Measurements from ENCODE around the gene PPP2R5A.

The PPP2R5A gene

DNA sequence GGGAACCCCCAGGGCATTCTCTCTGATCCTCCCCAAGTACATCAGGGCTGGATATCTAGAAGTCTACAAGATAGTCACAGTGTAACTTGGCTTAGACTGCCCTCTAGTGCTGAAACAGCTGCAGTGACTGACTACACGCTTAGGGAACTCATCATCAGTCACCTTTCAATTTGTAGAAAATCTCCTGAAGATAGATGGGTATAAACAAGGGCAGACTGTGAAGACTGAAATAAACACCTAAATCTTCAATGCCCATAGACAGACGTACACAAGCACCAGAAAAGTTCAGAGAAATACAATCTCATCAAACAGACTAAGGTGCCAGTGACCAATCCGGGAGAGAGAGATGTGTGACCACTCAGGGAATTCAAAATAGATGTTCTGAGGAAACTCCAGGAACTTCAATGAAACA, 82.9 kb downstream of the PPP2R5A start:
- Mint-ChIP-seq H3K9me3 (peaks cover 32% of the 10 kb centered on the region), H3K4me1 (no peaks in the 10 kb centered on the region), H3K4me3 (no peak overlapping the region), H3K36me3 (ENCODE audit: low read depth) (peaks cover 81% of the 10 kb centered on the region), H3K27ac (no peak overlapping the region), H3K27me3 (ENCODE audit: low read depth) (no peaks in the 10 kb centered on the region)
- TF ChIP-seq, protein P1, sequence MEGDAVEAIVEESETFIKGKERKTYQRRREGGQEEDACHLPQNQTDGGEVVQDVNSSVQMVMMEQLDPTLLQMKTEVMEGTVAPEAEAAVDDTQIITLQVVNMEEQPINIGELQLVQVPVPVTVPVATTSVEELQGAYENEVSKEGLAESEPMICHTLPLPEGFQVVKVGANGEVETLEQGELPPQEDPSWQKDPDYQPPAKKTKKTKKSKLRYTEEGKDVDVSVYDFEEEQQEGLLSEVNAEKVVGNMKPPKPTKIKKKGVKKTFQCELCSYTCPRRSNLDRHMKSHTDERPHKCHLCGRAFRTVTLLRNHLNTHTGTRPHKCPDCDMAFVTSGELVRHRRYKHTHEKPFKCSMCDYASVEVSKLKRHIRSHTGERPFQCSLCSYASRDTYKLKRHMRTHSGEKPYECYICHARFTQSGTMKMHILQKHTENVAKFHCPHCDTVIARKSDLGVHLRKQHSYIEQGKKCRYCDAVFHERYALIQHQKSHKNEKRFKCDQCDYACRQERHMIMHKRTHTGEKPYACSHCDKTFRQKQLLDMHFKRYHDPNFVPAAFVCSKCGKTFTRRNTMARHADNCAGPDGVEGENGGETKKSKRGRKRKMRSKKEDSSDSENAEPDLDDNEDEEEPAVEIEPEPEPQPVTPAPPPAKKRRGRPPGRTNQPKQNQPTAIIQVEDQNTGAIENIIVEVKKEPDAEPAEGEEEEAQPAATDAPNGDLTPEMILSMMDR (IDR thresholded peaks at IDR 0.05; ENCODE audit: unreplicated experiment in 3 of 3): peak; percentile 55 to 63 (median 63)

DNA sequence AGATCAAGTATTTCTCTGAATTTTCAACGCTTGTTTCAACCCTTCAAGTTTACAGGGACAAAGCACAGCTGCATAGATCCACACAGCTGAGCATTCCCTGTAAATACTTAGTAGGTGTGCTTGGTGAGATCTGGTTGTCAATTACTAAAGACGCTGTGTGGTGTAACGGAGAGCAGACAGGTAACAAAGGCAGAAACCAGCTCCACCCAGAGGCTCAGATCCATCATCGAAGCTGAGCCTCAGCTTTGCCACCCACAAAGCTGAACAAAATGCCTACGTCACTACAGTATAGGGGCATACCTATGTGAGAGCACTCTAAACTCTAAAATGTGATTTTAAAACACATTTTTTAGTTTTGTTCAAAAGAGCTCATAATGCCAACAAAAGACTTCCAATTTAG, 90.8 kb downstream of the PPP2R5A start:
- TF ChIP-seq, protein P1 (IDR thresholded peaks at IDR 0.05; ENCODE audit: unreplicated experiment in 3 of 3): no peak
- Mint-ChIP-seq H3K4me1 (no peaks in the 10 kb centered on the region), H3K27me3 (ENCODE audit: low read depth) (no peaks in the 10 kb centered on the region), H3K27ac (no peak overlapping the region), H3K36me3 (ENCODE audit: low read depth) (peaks cover 78% of the 10 kb centered on the region), H3K4me3 (no peak overlapping the region), H3K9me3 (peaks cover 25% of the 10 kb centered on the region)

DNA sequence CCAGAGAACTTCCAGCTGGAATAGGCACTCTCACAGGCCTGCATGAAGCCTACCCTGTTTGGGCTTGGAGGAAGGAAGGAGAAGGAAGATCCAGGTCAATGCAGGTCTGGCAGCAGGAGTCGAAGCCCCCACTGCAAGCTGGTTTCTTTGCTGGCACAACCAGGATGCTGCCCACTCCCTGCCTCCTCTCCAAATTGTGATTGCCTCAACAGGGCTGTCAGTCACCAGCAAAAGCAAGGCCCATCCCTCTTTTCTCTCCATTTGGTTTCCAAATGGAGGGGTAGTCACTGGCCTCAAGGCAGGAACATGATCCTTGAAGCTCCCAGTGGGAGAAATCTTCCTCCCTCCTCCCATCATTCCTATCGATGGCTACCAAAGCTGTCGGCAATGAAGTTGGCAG, 92.4 kb downstream of the PPP2R5A start:
- peaks cover 69% of the 10 kb centered on the region for H3K36me3 Mint-ChIP-seq (ENCODE audit: low read depth)
- no peaks in the 10 kb centered on the region for H3K27me3 Mint-ChIP-seq (ENCODE audit: low read depth)
- H3K4me1 Mint-ChIP-seq: no peaks in the 10 kb centered on the region
- H3K4me3 Mint-ChIP-seq: no peak overlapping the region
- no peak overlapping the region for H3K27ac Mint-ChIP-seq
- TF ChIP-seq, protein P1 (IDR thresholded peaks at IDR 0.05; ENCODE audit: unreplicated experiment in 3 of 3): no peak
- H3K9me3 Mint-ChIP-seq: peaks cover 12% of the 10 kb centered on the region

DNA sequence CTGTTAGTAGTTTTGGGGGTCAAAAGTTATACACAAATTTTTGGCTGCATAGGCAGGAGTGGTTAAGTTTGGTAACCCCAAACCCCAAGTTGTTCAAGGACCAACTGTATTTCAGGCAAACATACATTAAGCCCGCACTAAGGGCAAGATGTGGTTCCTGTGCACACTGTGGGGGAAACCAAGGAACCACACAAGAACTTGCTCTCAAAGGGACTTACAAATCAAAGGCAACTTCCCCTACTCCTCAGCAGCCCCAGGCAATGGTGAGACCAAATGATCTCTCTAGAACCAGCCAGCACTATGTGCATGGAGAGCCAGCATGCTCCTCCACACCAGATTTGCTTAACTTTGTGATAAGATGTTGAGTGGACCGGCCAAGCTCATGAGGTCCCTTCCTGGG, 94.2 kb downstream of the PPP2R5A start:
- no peaks in the 10 kb centered on the region for H3K9me3 Mint-ChIP-seq

DNA sequence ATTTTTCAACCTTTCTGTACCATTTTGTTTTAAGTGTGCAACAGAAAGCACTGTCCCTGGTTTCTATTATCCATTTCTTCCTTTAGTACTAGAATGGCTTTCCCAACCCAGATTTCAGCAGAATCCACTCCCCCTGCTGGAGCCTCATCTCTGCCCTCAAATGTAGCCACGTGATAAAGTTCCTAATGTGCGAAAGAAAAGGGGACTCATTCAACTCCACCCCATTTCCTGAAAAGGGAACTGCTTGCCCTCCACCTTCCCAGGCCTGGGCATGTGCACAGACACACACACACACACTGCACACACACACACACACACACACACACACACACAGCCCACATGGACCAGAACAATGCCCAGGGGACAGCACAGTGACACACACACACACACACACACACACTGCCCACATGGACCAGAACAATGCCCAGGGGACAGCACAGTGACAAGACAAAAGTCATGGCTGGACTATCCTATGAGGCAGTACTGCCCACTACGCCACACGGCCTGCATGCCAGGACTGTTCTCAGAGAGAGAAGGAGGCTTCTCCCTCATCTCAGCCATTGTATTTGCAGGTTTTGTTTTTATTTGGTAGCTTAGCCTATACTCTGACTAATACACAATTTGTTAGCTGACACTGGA, 96.3 kb downstream of the PPP2R5A start:
- Mint-ChIP-seq H3K36me3 (ENCODE audit: low read depth) (peaks cover 62% of the 10 kb centered on the region), H3K27me3 (ENCODE audit: low read depth) (no peaks in the 10 kb centered on the region), H3K4me3 (no peak overlapping the region), H3K9me3 (no peaks in the 10 kb centered on the region), H3K27ac (no peak overlapping the region), H3K4me1 (no peaks in the 10 kb centered on the region)
- TF ChIP-seq, protein P1 (IDR thresholded peaks at IDR 0.05; ENCODE audit: unreplicated experiment in 3 of 3): no peak

More for the DNA sequence above, 94.2 kb downstream of the PPP2R5A start:
- TF ChIP-seq, protein P1 (IDR thresholded peaks at IDR 0.05; ENCODE audit: unreplicated experiment in 3 of 3): no peak
- Mint-ChIP-seq H3K27me3 (ENCODE audit: low read depth) (no peaks in the 10 kb centered on the region), H3K27ac (no peak overlapping the region), H3K4me3 (no peak overlapping the region), H3K36me3 (ENCODE audit: low read depth) (peaks cover 58% of the 10 kb centered on the region), H3K4me1 (no peaks in the 10 kb centered on the region)

DNA sequence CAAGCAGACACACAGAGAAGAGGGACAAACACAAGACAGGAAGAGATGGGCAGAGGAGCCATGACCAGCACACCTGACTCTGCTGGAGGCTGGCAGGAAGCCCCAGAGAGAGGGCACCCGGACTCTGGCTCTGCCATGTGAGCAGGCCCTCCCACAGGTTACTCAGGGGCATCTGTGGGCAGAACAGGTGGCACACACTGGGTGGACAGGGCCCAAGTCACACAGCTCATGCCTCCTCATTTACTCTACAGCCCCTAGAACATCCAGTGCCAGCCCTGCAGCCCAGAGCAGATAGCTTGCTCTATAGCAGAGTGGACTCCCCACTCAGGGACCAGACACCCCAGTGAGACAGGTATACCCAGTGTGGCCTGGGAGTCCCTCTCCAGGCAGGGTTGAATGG, 100.8 kb downstream of the PPP2R5A start:
- Mint-ChIP-seq H3K27me3 (ENCODE audit: low read depth) (no peaks in the 10 kb centered on the region), H3K9me3 (peaks cover 19% of the 10 kb centered on the region), H3K27ac (no peak overlapping the region), H3K36me3 (ENCODE audit: low read depth) (peaks cover 75% of the 10 kb centered on the region), H3K4me1 (no peaks in the 10 kb centered on the region), H3K4me3 (no peak overlapping the region)
- TF ChIP-seq, protein P1 (IDR thresholded peaks at IDR 0.05; ENCODE audit: unreplicated experiment in 3 of 3): no peak
